HCT116 (cell line): ENCODE data around the gene FCN1. TPM values are rescaled to one million over a fixed set of nuclear protein-coding genes. Genes with fewer than 3 reads are reported as not detected.

Source experiments
- ATAC-seq: fragments of 200-7000 bp; cut with Tn5 transposase; 2 replicates; pipeline ENCODE4 v1.9.1; 2020; ENCODE audit warnings: mild to moderate bottlenecking, moderate library complexity
- BruUV-seq: library from RNA; stranded (reverse); fragments of 400-500 nt; replicated peaks from 2 replicates; lab custom pipeline; 2021; lab: Mats Ljungman, UMichigan
- CTCF ChIA-PET: fragments of 300-600 bp; sonication (Branson Sonifier 250); formaldehyde crosslinking; loops from one replicate; lab custom pipeline; 2021; ENCODE audit warnings: antibody characterized with exemption; lab: Charles Lee
- POLR2A ChIA-PET: fragments of 300-600, 350-600 bp; sonication (Branson Sonifier 250); formaldehyde crosslinking; loops from one replicate; lab custom pipeline; 2021; ENCODE audit warnings: antibody characterized with exemption; lab: Charles Lee
- RAD21 ChIA-PET, 2 experiments: fragments of 300-600 bp; sonication (Branson Sonifier 250); formaldehyde crosslinking; loops; one replicate each; lab custom pipeline; 2023; ENCODE audit warnings: low total read pairs in 2 of 2; ENCODE audit not compliant: uncharacterized antibody in 2 of 2, unreplicated experiment in 2 of 2, low non-redundant PET in 1 of 2; lab: Charles Lee
- DNase-seq: peaks from one replicate; pipeline ENCODE4 v3.0.0-alpha.2; 2010; ENCODE audit warnings: low read depth, low spot score
- H2AFZ ChIP-seq: fragments of 200-600 bp; shearing (Covaris generic), sonication (generic); 2 replicates; pipeline ENCODE4 v1.6.1; 2017; ENCODE audit warnings: low read depth, mixed run types, mixed read lengths, antibody characterized with exemption, low read length; ENCODE audit not compliant: poor library complexity, severe bottlenecking
- H3K27ac ChIP-seq: 2 replicates; pipeline ENCODE4 v1.5.1; 2012; ENCODE audit warnings: low read depth, low read length
- H3K27me3 ChIP-seq: fragments of 200-600 bp; sonication (generic); 2 replicates; pipeline ENCODE4 v1.6.1; 2016; ENCODE audit warnings: mixed run types, low read length, mixed read lengths; ENCODE audit not compliant: insufficient read depth
- H3K36me3 ChIP-seq, 2 experiments: fragments of 200-500 bp in 1 of 2; fragments of 200-600 bp in 1 of 2; sonication (Bioruptor generic) in 1 of 2; sonication (generic) in 1 of 2; 2 replicates each; pipeline versions ENCODE4 v1.5.1 to v1.6.1; 2014 to 2016; ENCODE audit warnings: low read length in 2 of 2, inconsistent platforms in 1 of 2, mixed read lengths in 1 of 2, mixed run types in 1 of 2; ENCODE audit not compliant: insufficient read depth in 2 of 2, control insufficient read depth in 1 of 2
- H3K4me1 ChIP-seq, 2 experiments: fragments of 200-600 bp in 1 of 2; sonication (generic) in 1 of 2; 2 replicates each; pipeline versions ENCODE4 v1.5.1 to v1.6.1; 2012 to 2017; ENCODE audit warnings: low read length in 2 of 2, inconsistent platforms in 1 of 2, mild to moderate bottlenecking in 1 of 2, mixed read lengths in 1 of 2, mixed run types in 1 of 2, moderate library complexity in 1 of 2; ENCODE audit not compliant: insufficient read depth in 2 of 2, control insufficient read depth in 1 of 2
- H3K4me2 ChIP-seq: fragments of 200-600 bp; sonication (generic); 2 replicates; pipeline ENCODE4 v1.6.1; 2017; ENCODE audit warnings: mixed run types, low read length, mixed read lengths
- H3K4me3 ChIP-seq, 2 experiments: fragments of 200-600 bp in 1 of 2; sonication (generic) in 1 of 2; replicated peaks in 1 of 2; 2 replicates each; pipeline ENCODE4 v1.5.1; 2011 to 2016; ENCODE audit warnings: low read length in 2 of 2, control low read depth in 1 of 2, low read depth in 1 of 2, mild to moderate bottlenecking in 1 of 2, mixed read lengths in 1 of 2, mixed run types in 1 of 2
- H3K79me2 ChIP-seq: fragments of 200-600 bp; sonication (generic); 2 replicates; pipeline ENCODE4 v1.6.1; 2017; ENCODE audit warnings: mild to moderate bottlenecking, mixed run types, low read length, moderate library complexity, mixed read lengths; ENCODE audit not compliant: insufficient read depth
- H3K9ac ChIP-seq: fragments of 200-600 bp; sonication (generic); 2 replicates; pipeline ENCODE4 v1.6.1; 2016; ENCODE audit warnings: low read length, mixed read lengths
- H3K9me2 ChIP-seq: fragments of 200-600 bp; sonication (generic), shearing (Covaris generic); 2 replicates; pipeline ENCODE4 v1.6.1; 2017; ENCODE audit warnings: mixed run types, mild to moderate bottlenecking, moderate library complexity; ENCODE audit not compliant: insufficient read depth
- H3K9me3 ChIP-seq, 2 experiments: fragments of 200-500 bp in 1 of 2; fragments of 200-600 bp in 1 of 2; sonication (Bioruptor generic) in 1 of 2; sonication (generic) in 1 of 2; 2 replicates each; pipeline ENCODE4 v1.6.1; 2014 to 2017; ENCODE audit warnings: low read length in 2 of 2, mixed read lengths in 2 of 2, inconsistent platforms in 1 of 2, low read depth in 1 of 2, mild to moderate bottlenecking in 1 of 2, mixed run types in 1 of 2, moderate library complexity in 1 of 2; ENCODE audit not compliant: control insufficient read depth in 1 of 2, insufficient read depth in 1 of 2
- H4K20me1 ChIP-seq: fragments of 200-600 bp; sonication (generic), shearing (Covaris generic); 2 replicates; pipeline ENCODE4 v1.6.1; 2017; ENCODE audit warnings: mixed run types, mild to moderate bottlenecking, moderate library complexity; ENCODE audit not compliant: insufficient read depth
- CBX3 ChIP-seq: IDR thresholded peaks from 2 replicates; pipeline ENCODE4 v1.6.1; 2012; ENCODE audit warnings: low read depth
- ELF1 ChIP-seq: IDR thresholded peaks from 2 replicates; pipeline ENCODE4 v1.6.1; 2012; ENCODE audit warnings: low read depth, borderline replicate concordance
- EZH2phosphoT487 ChIP-seq: fragments of 200-600 bp; IDR thresholded peaks from 2 replicates; pipeline ENCODE4 v1.6.1; 2018; ENCODE audit warnings: antibody characterized with exemption, borderline replicate concordance
- FOSL1 ChIP-seq: IDR thresholded peaks from 2 replicates; pipeline ENCODE4 v1.6.1; 2012; ENCODE audit warnings: low read depth
- JUND ChIP-seq: IDR thresholded peaks from 2 replicates; pipeline ENCODE4 v1.6.1; 2012
- MAX ChIP-seq: IDR thresholded peaks from 2 replicates; pipeline ENCODE4 v1.6.1; 2012
- POLR2A ChIP-seq: IDR thresholded peaks from 2 replicates; pipeline ENCODE4 v1.7.0; 2011; ENCODE audit warnings: borderline replicate concordance; ENCODE audit not compliant: insufficient read depth, insufficient read length; ENCODE audit errors: extremely low read depth
- POLR2AphosphoS5 ChIP-seq: IDR thresholded peaks from 2 replicates; pipeline ENCODE4 v1.6.1; 2011; ENCODE audit warnings: mild to moderate bottlenecking, low read depth, low read length, moderate library complexity
- RAD21 ChIP-seq: IDR thresholded peaks from 2 replicates; pipeline ENCODE4 v1.6.1; 2012; ENCODE audit warnings: low read depth, mild to moderate bottlenecking
- SP1 ChIP-seq: IDR thresholded peaks from 2 replicates; pipeline ENCODE4 v1.6.1; 2012; ENCODE audit warnings: low read depth
- SRF ChIP-seq: IDR thresholded peaks from 2 replicates; pipeline ENCODE4 v1.6.1; 2012; ENCODE audit warnings: low read depth
- ZBTB33 ChIP-seq: IDR thresholded peaks from 2 replicates; pipeline ENCODE4 v1.6.1; 2011; ENCODE audit warnings: mild to moderate bottlenecking, low read length, moderate library complexity; ENCODE audit not compliant: insufficient replicate concordance; ENCODE audit errors: extremely low read depth
- ZFX ChIP-seq: fragments of 450-650 bp; IDR thresholded peaks from 2 replicates; pipeline ENCODE4 v1.6.1; 2017
- intact Hi-C: fragments of 100-400 bp; cut with micrococcal nuclease; formaldehyde crosslinking; loops from 2 replicates; pipeline ENCODE4 v1.10.0; 2022
- total RNA-seq: library from RNA; stranded (reverse); gene quantifications from one replicate; pipeline ENCODE4 v1.2.1, GENCODE V29; 2021; ENCODE audit not compliant: unreplicated experiment
- TF ChIP-seq, protein P1 (sequence below): IDR thresholded peaks from 2 replicates; pipeline ENCODE4 v1.6.1; 2012; ENCODE audit warnings: low read depth

FCN1 gene
- total RNA-seq, 1 experiment from 2014 or later = not detected

- TF ChIP-seq ZBTB33 (no peak), RAD21 (no peak), EZH2phosphoT487 (no peak), SP1 (no peak), SRF (no peak), ZFX (no peak), FOSL1 (no peak)
Measured at GRCh38 chr9:134937566-134938345, 20.0 kb upstream of the FCN1 start (continued).

- no peak for TF ChIP-seq ELF1
- TF ChIP-seq, protein P1, sequence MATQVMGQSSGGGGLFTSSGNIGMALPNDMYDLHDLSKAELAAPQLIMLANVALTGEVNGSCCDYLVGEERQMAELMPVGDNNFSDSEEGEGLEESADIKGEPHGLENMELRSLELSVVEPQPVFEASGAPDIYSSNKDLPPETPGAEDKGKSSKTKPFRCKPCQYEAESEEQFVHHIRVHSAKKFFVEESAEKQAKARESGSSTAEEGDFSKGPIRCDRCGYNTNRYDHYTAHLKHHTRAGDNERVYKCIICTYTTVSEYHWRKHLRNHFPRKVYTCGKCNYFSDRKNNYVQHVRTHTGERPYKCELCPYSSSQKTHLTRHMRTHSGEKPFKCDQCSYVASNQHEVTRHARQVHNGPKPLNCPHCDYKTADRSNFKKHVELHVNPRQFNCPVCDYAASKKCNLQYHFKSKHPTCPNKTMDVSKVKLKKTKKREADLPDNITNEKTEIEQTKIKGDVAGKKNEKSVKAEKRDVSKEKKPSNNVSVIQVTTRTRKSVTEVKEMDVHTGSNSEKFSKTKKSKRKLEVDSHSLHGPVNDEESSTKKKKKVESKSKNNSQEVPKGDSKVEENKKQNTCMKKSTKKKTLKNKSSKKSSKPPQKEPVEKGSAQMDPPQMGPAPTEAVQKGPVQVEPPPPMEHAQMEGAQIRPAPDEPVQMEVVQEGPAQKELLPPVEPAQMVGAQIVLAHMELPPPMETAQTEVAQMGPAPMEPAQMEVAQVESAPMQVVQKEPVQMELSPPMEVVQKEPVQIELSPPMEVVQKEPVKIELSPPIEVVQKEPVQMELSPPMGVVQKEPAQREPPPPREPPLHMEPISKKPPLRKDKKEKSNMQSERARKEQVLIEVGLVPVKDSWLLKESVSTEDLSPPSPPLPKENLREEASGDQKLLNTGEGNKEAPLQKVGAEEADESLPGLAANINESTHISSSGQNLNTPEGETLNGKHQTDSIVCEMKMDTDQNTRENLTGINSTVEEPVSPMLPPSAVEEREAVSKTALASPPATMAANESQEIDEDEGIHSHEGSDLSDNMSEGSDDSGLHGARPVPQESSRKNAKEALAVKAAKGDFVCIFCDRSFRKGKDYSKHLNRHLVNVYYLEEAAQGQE = no peak
- no peak for TF ChIP-seq JUND
- no peak for TF ChIP-seq CBX3
- TF ChIP-seq SRF = no peak
- TF ChIP-seq POLR2A = no peak
- no peak for TF ChIP-seq MAX
- TF ChIP-seq POLR2AphosphoS5 = no peak
- Histone ChIP-seq H3K4me1 (no peaks in the 10 kb centered on the region), H3K27ac (no peak overlapping the region), H3K79me2 (no peaks in the 10 kb centered on the region), H3K9me2 (no peaks in the 10 kb centered on the region), H3K9ac (no peak overlapping the region), H3K9me3 (no peaks in the 10 kb centered on the region), H3K4me2 (no peak overlapping the region), H3K4me3 (no peak overlapping the region), H3K36me3 (no peaks in the 10 kb centered on the region), H2AFZ (no peak overlapping the region), H4K20me1 (no peaks in the 10 kb centered on the region), H3K27me3 (peaks cover 3% of the 10 kb centered on the region; the same call in 1 of the 2 replicates)
- POLR2A ChIA-PET = no interaction called here
- CTCF ChIA-PET = no interaction called here
- no peak for ATAC-seq
- RAD21 ChIA-PET = no interaction called here
- intact Hi-C loops = no loop called here
- BruUV-seq = no TSS peak
- no peak for DNase-seq
Measured at GRCh38 chr9:134937164-134937555, 19.4 kb upstream of the FCN1 start.
